Measurements from ENCODE around the gene IL12A.

The IL12A gene

GRCh38 chr3:159989973-159990846 is 1.6 kb downstream of the IL12A start:
- no peak for DNase-seq (ENCODE audit: low read depth)

GRCh38 chr3:159991591-159991990 is 3.0 kb downstream of the IL12A start:
- no peak for DNase-seq (ENCODE audit: low read depth)

GRCh38 chr3:159992589-159992988 is 4.0 kb downstream of the IL12A start:
- DNase-seq (ENCODE audit: low read depth), result no peak

GRCh38 chr3:159994182-159994581 is 5.5 kb downstream of the IL12A start:
- DNase-seq (ENCODE audit: low read depth), result no peak

- no peak for DNase-seq (ENCODE audit: low read depth)
Measured at GRCh38 chr3:159995091-159995490, 6.5 kb downstream of the IL12A start.

GRCh38 chr3:159996018-159996417 is 7.4 kb downstream of the IL12A start:
- no peak for DNase-seq (ENCODE audit: low read depth)

- no peak for DNase-seq (ENCODE audit: low read depth)
Measured at GRCh38 chr3:159996959-159997358, 8.3 kb downstream of the IL12A start.

GRCh38 chr3:160001148-160001760 is 12.6 kb downstream of the IL12A start:
- no peak for DNase-seq (ENCODE audit: low read depth)

- DNase-seq (ENCODE audit: low read depth), result no peak
Measured at GRCh38 chr3:160001850-160002623, 13.4 kb downstream of the IL12A start.

- DNase-seq (ENCODE audit: low read depth), result no peak
Measured at GRCh38 chr3:160003520-160004128, 15.0 kb downstream of the IL12A start.

- DNase-seq (ENCODE audit: low read depth), result no peak
Measured at GRCh38 chr3:160005004-160005403, 16.4 kb downstream of the IL12A start.

GRCh38 chr3:160006282-160007163 is 17.9 kb downstream of the IL12A start:
- DNase-seq (ENCODE audit: low read depth), result no peak

- no peak for DNase-seq (ENCODE audit: low read depth)
Measured at GRCh38 chr3:160008961-160009360, 20.3 kb downstream of the IL12A start.

GRCh38 chr3:160009525-160009924 is 20.9 kb downstream of the IL12A start:
- DNase-seq (ENCODE audit: low read depth), result no peak

GRCh38 chr3:160010578-160010977 is 21.9 kb downstream of the IL12A start:
- no peak for DNase-seq (ENCODE audit: low read depth)

GRCh38 chr3:160012108-160012507 is 23.5 kb downstream of the IL12A start:
- DNase-seq (ENCODE audit: low read depth), result no peak

GRCh38 chr3:160016972-160017371 is 28.3 kb downstream of the IL12A start:
- no peak for DNase-seq (ENCODE audit: low read depth)

GRCh38 chr3:160018959-160019358 is 30.3 kb downstream of the IL12A start:
- no peak for DNase-seq (ENCODE audit: low read depth)

GRCh38 chr3:160020057-160020711 is 31.5 kb downstream of the IL12A start:
- no peak for DNase-seq (ENCODE audit: low read depth)

- DNase-seq (ENCODE audit: low read depth), result no peak
Measured at GRCh38 chr3:160022068-160022467, 33.4 kb downstream of the IL12A start.

GRCh38 chr3:160023476-160023875 is 34.8 kb downstream of the IL12A start:
- no peak for DNase-seq (ENCODE audit: low read depth)
